ENCODE data around the gene PMFBP1. TPM values are rescaled to one million over a fixed set of nuclear protein-coding genes. Genes with fewer than 3 reads are reported as not detected.

The PMFBP1 gene
- total and polyA plus RNA-seq, 10 of the 15 experiments (the other 5 are each of a cell fraction or from before 2014, with no cell fraction given) = 0.40 to 2.3 (median 1.1) TPM

- BruUV-seq (replicated peaks) = TSS peak; percentile 57
- ChIA-PET RAD21 (ENCODE audit: unreplicated experiment) (interaction anchor here (0.7 to 2.0 kb wide), 3 partner anchors 26 to 528 kb away, joined by 3 to 5 read pairs (median 3); no protein-coding TSS in a partner anchor), POLR2A (interaction anchor here (0.6 to 1.4 kb wide), 9 partner anchors 13 to 1076 kb away, joined by 3 to 5 read pairs (median 3); no protein-coding TSS in a partner anchor), SMC1A (ENCODE audit: uncharacterized antibody, unreplicated experiment) (interaction anchor here (1.0 to 1.2 kb wide), 2 partner anchors 26 to 127 kb away, joined by 4 to 10 read pairs; no protein-coding TSS in a partner anchor), CTCF (interaction anchor here (0.6 to 3.8 kb wide), 6 partner anchors 10 to 399 kb away, joined by 3 to 27 read pairs (median 3); no protein-coding TSS in a partner anchor)
- 0 out of 2 replicates have a peak, but pooled peaks cover 2% of the 10 kb centered on the region for H4K20me1 ChIP-seq (ENCODE audit: control insufficient read depth, insufficient read depth)
- no peaks in the 10 kb centered on the region for H3K9me3 ChIP-seq (replicated peaks; ENCODE audit: control insufficient read depth, insufficient read depth, low read length)
- in situ Hi-C loops (cut with MboI) = no loop called here
- peak overlapping the region; percentile 78 for H3K27ac ChIP-seq (ENCODE audit: control insufficient read depth, insufficient read depth)
- peak overlapping the region; percentile 98 for H3K4me3 ChIP-seq
- no peak for DNase-seq (ENCODE audit: low read depth, low spot score)
- H2AFZ ChIP-seq (ENCODE audit: control insufficient read depth, low read depth, low read length) = peak overlapping the region; percentile 91
- intact Hi-C loops (cut with micrococcal nuclease; ENCODE audit: unreplicated experiment) = loop anchor here (1.0 to 10.0 kb wide), 4 partner anchors 85 to 628 kb away; partner anchors contain the start of genes AP1G1, DHODH, IST1 and ZNF23
- H3K27me3 ChIP-seq (replicated peaks in 1 of 2; ENCODE audit: control insufficient read depth in 2 of 2, insufficient read depth in 2 of 2, low read length in 1 of 2) = no peaks in the 10 kb centered on the region
- FAIRE-seq = peak; percentile 38
- peaks cover 0 to 13% of the 10 kb centered on the region in 2 experiments; a peak in 1 of 4 replicates for H3K36me3 ChIP-seq (ENCODE audit: control insufficient read depth in 2 of 2, insufficient read depth in 2 of 2, low read length in 1 of 2)
- peak overlapping the region; percentile 64 for H3K4me2 ChIP-seq (ENCODE audit: control insufficient read depth, insufficient read depth)
- H3K4me1 ChIP-seq (ENCODE audit: control insufficient read depth, insufficient read depth, low read length) = peaks cover 11% of the 10 kb centered on the region
- 2% methylated on average over 21 of the region's 22 CpGs for WGBS (ENCODE audit: insufficient coverage, insufficient replicate concordance, low lambda C conversion rate, missing lambda C conversion rate)
- H3K9ac ChIP-seq (ENCODE audit: control insufficient read depth, insufficient read depth, low read length) = peak overlapping the region; percentile 96
- peaks cover 50% of the 10 kb centered on the region for H3K79me2 ChIP-seq (ENCODE audit: control insufficient read depth, insufficient read depth, low read length)
- ATAC-seq = peak; percentile 53; the same call in 2 of the 3 replicates
- TF ChIP-seq KLF5 (IDR thresholded peaks at IDR 0.05; ENCODE audit: partially characterized antibody) (no peak), E4F1 (IDR thresholded peaks at IDR 0.05; ENCODE audit: borderline replicate concordance, partially characterized antibody) (no peak), BCL3 (IDR thresholded peaks at IDR 0.05; ENCODE audit: borderline replicate concordance, insufficient read depth, low read depth, low read length, poor library complexity, severe bottlenecking) (no peak), PKNOX1 (IDR thresholded peaks at IDR 0.05) (peak; percentile 71), POLR2AphosphoS5 (IDR thresholded peaks at IDR 0.05; ENCODE audit: low read length) (no peak), MLLT1 (IDR thresholded peaks at IDR 0.05) (no peak), ZBTB40 (IDR thresholded peaks at IDR 0.05; ENCODE audit: borderline replicate concordance) (no peak), YBX1 (IDR thresholded peaks at IDR 0.05) (no peak)
Observed at GRCh38 chr16:72092832-72093447, 79.0 kb downstream of the PMFBP1 start.
